Neural cell (in vitro differentiated cells): ENCODE data around the gene FAM53A. TPM values are rescaled to one million over a fixed set of nuclear protein-coding genes. Genes with fewer than 3 reads are reported as not detected.

Source experiments
- H2AFZ ChIP-seq: fragments of 200-600, 300-800 bp; sonication (generic), shearing (Covaris generic); 2 replicates; pipeline ENCODE4 v1.6.0; 2014; ENCODE audit warnings: low read depth, mild to moderate bottlenecking, antibody characterized with exemption, low read length, moderate library complexity
- H3F3A ChIP-seq: fragments of 200-600 bp; shearing (Covaris generic); 2 replicates; pipeline ENCODE4 v1.6.1; 2016; ENCODE audit warnings: mild to moderate bottlenecking, moderate library complexity, mixed read lengths, antibody characterized with exemption, low read length; ENCODE audit not compliant: insufficient read depth, poor library complexity, severe bottlenecking
- H3K27ac ChIP-seq: fragments of 200-600, 300-800 bp; sonication (generic), shearing (Covaris generic); 2 replicates; pipeline ENCODE4 v1.5.1; 2014; ENCODE audit warnings: mild to moderate bottlenecking, low read length, moderate library complexity
- H3K27me3 ChIP-seq: fragments of 300-800, 200-600 bp; sonication (generic), shearing (Covaris generic); 2 replicates; pipeline ENCODE4 v1.6.0; 2014; ENCODE audit warnings: mild to moderate bottlenecking, low read depth, low read length, moderate library complexity; ENCODE audit not compliant: insufficient read depth
- H3K36me3 ChIP-seq: fragments of 300-800, 200-600 bp; sonication (generic), shearing (Covaris generic); 2 replicates; pipeline ENCODE4 v1.5.1; 2014; ENCODE audit warnings: mild to moderate bottlenecking, antibody characterized with exemption, low read length, moderate library complexity; ENCODE audit not compliant: insufficient read depth
- H3K4me2 ChIP-seq: fragments of 300-800, 200-600 bp; sonication (generic), shearing (Covaris generic); 2 replicates; pipeline ENCODE4 v1.6.0; 2014; ENCODE audit warnings: mild to moderate bottlenecking, low read length
- H3K4me3 ChIP-seq: fragments of 300-800, 200-600 bp; sonication (generic), shearing (Covaris generic); 2 replicates; pipeline ENCODE4 v1.5.1; 2014; ENCODE audit warnings: mild to moderate bottlenecking, low read length, moderate library complexity
- H3K79me2 ChIP-seq: fragments of 200-600 bp; shearing (Covaris generic); replicated peaks from 2 replicates; pipeline ENCODE4 v1.6.0; 2014; ENCODE audit warnings: mild to moderate bottlenecking, low read length, moderate library complexity; ENCODE audit not compliant: insufficient read depth
- H3K9ac ChIP-seq: fragments of 300-800, 200-600 bp; sonication (generic), shearing (Covaris generic); 2 replicates; pipeline ENCODE4 v1.6.1; 2016; ENCODE audit warnings: mild to moderate bottlenecking, low read length, mixed read lengths
- H3K9me2 ChIP-seq: fragments of 200-600 bp; shearing (Covaris generic); 2 replicates; pipeline ENCODE4 v1.6.1; 2016; ENCODE audit warnings: mild to moderate bottlenecking, low read length, mixed read lengths; ENCODE audit not compliant: insufficient read depth
- H3K9me3 ChIP-seq: fragments of 200-600, 300-800 bp; sonication (generic), shearing (Covaris generic); 2 replicates; pipeline ENCODE4 v1.6.1; 2016; ENCODE audit warnings: mild to moderate bottlenecking, mixed run types, low read length, moderate library complexity, mixed read lengths
- H4K20me1 ChIP-seq: fragments of 200-600 bp; shearing (Covaris generic); 2 replicates; pipeline ENCODE4 v1.6.1; 2016; ENCODE audit warnings: mild to moderate bottlenecking, mixed run types; ENCODE audit not compliant: insufficient read depth
- CTCF ChIP-seq: fragments of 450-650 bp; IDR thresholded peaks from 2 replicates; pipeline ENCODE4 v1.5.1; 2014; ENCODE audit warnings: antibody characterized with exemption, mild to moderate bottlenecking, moderate library complexity; ENCODE audit not compliant: poor library complexity, severe bottlenecking
- EP300 ChIP-seq: fragments of 450-650 bp; conservative IDR thresholded peaks from 2 replicates; pipeline ENCODE4 v1.6.1; 2014; ENCODE audit warnings: antibody characterized with exemption, mild to moderate bottlenecking, moderate library complexity; ENCODE audit not compliant: poor library complexity, severe bottlenecking
- EZH2 ChIP-seq: fragments of 200-600, 300-800 bp; shearing (Covaris generic), sonication (generic); IDR thresholded peaks from 2 replicates; pipeline ENCODE4 v1.6.1; 2014; ENCODE audit warnings: antibody characterized with exemption, low read length, borderline replicate concordance, mild to moderate bottlenecking; ENCODE audit not compliant: insufficient read depth, poor library complexity, severe bottlenecking
- MXI1 ChIP-seq: fragments of 450-650 bp; conservative IDR thresholded peaks from 2 replicates; pipeline ENCODE4 v1.6.1; 2014; ENCODE audit warnings: antibody characterized with exemption, mild to moderate bottlenecking; ENCODE audit not compliant: poor library complexity, severe bottlenecking
- POLR2AphosphoS5 ChIP-seq: IDR thresholded peaks from 2 replicates; pipeline ENCODE4 v1.6.1; 2012
- RAD21 ChIP-seq: fragments of 450-650 bp; conservative IDR thresholded peaks from 2 replicates; pipeline ENCODE4 v1.6.1; 2014; ENCODE audit warnings: antibody characterized with exemption, mild to moderate bottlenecking, moderate library complexity
- REST ChIP-seq: IDR thresholded peaks from 2 replicates; pipeline ENCODE4 v1.6.1; 2012; ENCODE audit warnings: borderline replicate concordance
- SMC3 ChIP-seq: fragments of 450-650 bp; conservative IDR thresholded peaks from 2 replicates; pipeline ENCODE4 v1.6.1; 2014; ENCODE audit warnings: antibody characterized with exemption, mild to moderate bottlenecking, moderate library complexity; ENCODE audit not compliant: poor library complexity
- TAF1 ChIP-seq: IDR thresholded peaks from 2 replicates; pipeline ENCODE4 v1.6.1; 2012; ENCODE audit warnings: low read depth
- polyA plus RNA-seq: library from polyadenylated mRNA; depleted of rRNA; stranded (reverse); fragments of >200 nt; gene quantifications from 2 replicates; pipeline ENCODE4 v1.2.3, GENCODE V29; 2014

Gene FAM53A
- polyA plus RNA-seq, 1 donor from 2014 or later: not detected

DNA sequence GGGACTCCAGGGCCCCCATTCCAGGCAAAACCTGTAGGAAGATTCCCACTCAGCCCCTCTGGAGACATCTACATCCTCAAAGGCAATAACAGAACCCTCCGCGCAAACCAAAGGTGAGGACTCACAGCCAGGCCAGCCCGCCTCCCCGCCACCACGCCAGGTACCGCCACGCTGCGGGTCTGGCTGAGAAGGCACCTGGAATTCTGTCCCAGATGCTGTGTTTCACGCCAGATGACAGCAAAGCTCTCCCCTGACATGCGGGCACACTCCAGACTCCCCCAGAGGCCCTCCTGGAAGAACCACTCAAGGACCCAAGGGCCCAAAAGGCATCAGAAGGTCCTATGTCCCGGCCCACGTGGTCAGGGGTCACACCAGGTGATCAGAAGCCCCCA lies 59.6 kb downstream of the FAM53A start (continued):
- TF ChIP-seq EZH2: no peak
- TF ChIP-seq SMC3: no peak

DNA sequence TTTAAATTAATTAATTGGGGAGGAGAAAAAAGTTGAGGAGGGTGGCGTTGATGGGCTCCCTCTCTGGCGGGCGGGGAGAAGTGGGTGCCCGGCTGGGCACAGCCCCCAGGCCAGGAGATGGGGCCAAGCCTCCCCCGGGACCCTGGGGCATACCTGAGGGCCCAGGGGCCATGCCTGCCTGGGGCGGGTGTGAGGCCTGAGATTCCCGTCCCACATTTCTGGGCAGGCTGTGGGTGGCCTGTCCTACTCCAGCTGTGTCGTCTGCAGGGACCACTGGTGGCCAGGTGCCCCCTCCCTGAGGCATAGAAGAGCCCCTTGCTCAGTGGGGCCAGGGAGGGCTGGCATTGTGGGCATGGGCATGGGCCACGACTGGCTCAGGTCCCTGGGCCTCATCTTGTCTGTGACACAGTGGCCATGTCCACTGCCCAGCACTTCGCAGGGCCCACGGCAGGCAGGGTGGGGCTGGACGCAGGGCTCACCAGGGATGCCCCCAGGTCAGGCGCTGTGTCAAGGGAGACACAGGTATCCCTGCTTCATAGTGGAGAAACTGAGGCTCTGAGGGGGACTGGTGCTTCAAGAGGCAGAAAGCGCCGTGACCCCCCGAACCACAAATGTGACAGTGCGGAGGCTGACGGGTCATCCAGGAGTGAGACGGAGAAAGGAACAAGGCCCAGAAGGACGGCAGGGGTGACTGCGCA lies 60.1 kb downstream of the FAM53A start:
- Histone ChIP-seq H3K27ac (no peak overlapping the region), H3K4me3 (no peak overlapping the region), H3K79me2 (no peaks in the 10 kb centered on the region), H3K36me3 (no peaks in the 10 kb centered on the region), H4K20me1 (no peaks in the 10 kb centered on the region), H3K4me2 (no peak overlapping the region), H3K27me3 (no peaks in the 10 kb centered on the region), H2AFZ (no peak overlapping the region), H3K9me2 (no peaks in the 10 kb centered on the region), H3K9ac (no peak overlapping the region), H3F3A (no peaks in the 10 kb centered on the region), H3K9me3 (no peaks in the 10 kb centered on the region)
- TF ChIP-seq EP300: no peak
- no peak for TF ChIP-seq MXI1
- no peak for TF ChIP-seq EZH2
- no peak for TF ChIP-seq SMC3
- TF ChIP-seq TAF1: no peak
- TF ChIP-seq RAD21: no peak
- no peak for TF ChIP-seq POLR2AphosphoS5
- TF ChIP-seq REST: no peak
- TF ChIP-seq CTCF: no peak

DNA sequence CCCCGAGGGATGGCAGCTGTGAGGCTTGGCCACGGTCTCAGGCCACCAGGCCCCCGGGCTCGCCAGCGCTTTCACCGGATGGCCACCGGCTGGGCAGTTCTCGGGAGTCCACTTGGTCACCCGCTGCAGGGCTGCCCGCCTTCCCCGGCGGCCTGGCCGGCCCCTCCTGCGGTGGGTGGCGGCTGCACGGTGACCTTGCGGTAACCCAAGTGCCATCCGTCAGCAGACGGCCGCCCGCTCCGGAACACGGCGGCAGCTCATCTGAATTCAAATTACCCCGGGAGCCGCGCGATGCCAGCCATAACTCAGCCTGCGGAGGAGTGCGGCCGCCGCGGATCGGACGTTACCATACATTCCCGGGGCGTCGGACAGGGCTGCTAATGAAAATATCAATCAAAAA lies 60.7 kb downstream of the FAM53A start:
- Histone ChIP-seq H3F3A (no peaks in the 10 kb centered on the region), H3K9me2 (no peaks in the 10 kb centered on the region), H3K9ac (no peak overlapping the region), H3K9me3 (no peaks in the 10 kb centered on the region), H3K36me3 (no peaks in the 10 kb centered on the region), H3K79me2 (no peaks in the 10 kb centered on the region), H3K27ac (no peak overlapping the region), H3K27me3 (no peaks in the 10 kb centered on the region), H4K20me1 (no peaks in the 10 kb centered on the region), H3K4me3 (no peak overlapping the region), H2AFZ (no peak overlapping the region), H3K4me2 (no peak overlapping the region)
- TF ChIP-seq EP300: no peak
- TF ChIP-seq TAF1: no peak
- no peak for TF ChIP-seq RAD21
- TF ChIP-seq CTCF: no peak
- TF ChIP-seq POLR2AphosphoS5: no peak
- TF ChIP-seq EZH2: no peak
- TF ChIP-seq MXI1: no peak
- no peak for TF ChIP-seq SMC3
- no peak for TF ChIP-seq REST
